Kidney (tissue), 14 donors: ENCODE data around the gene VSNL1. TPM values are rescaled to one million over a fixed set of nuclear protein-coding genes. Genes with fewer than 3 reads are reported as not detected.

ENCODE experiments used
- DNase-seq, 5 donors: peaks; one replicate each; pipeline ENCODE4 v3.0.0-alpha.2; 2013 to 2020
- FAIRE-seq: peaks from 2 replicates; lab custom pipeline; 2012; peaks lifted over from hg19 to GRCh38; lab: Jason Lieb, UNC
- H3K27ac ChIP-seq, 2 donors: one replicate each; pipeline ENCODE4 v1.7.0; 2013; ENCODE audit warnings: low read depth in 2 of 2, low read length in 2 of 2, inconsistent platforms in 1 of 2
- H3K27me3 ChIP-seq: one replicate; pipeline ENCODE4 v1.7.1; 2013; ENCODE audit warnings: low read length, inconsistent platforms; ENCODE audit not compliant: control insufficient read depth, insufficient read depth
- H3K36me3 ChIP-seq, 3 donors: one replicate each; pipeline versions ENCODE4 v1.7.0 to v1.7.1; 2013; ENCODE audit warnings: low read length in 3 of 3, control low read depth in 1 of 3, inconsistent platforms in 1 of 3; ENCODE audit not compliant: insufficient read depth in 3 of 3, control insufficient read depth in 2 of 3
- H3K4me1 ChIP-seq, 3 donors: one replicate each; pipeline versions ENCODE4 v1.7.0 to v1.7.1; 2013; ENCODE audit warnings: low read length in 3 of 3, inconsistent platforms in 1 of 3, low read depth in 1 of 3; ENCODE audit not compliant: control insufficient read depth in 2 of 3, insufficient read depth in 2 of 3
- H3K4me3 ChIP-seq, 3 donors: one replicate each; pipeline versions ENCODE4 v1.7.0 to v1.8.1; 2013; ENCODE audit warnings: low read length in 3 of 3, control low read depth in 1 of 3, inconsistent platforms in 1 of 3
- H3K9ac ChIP-seq, 3 donors: one replicate each; pipeline versions ENCODE4 v1.7.0 to v1.7.1; 2013; ENCODE audit warnings: low read length in 3 of 3, control low read depth in 1 of 3, inconsistent platforms in 1 of 3
- H3K9me3 ChIP-seq, 3 donors: one replicate each; pipeline versions ENCODE4 v1.7.0 to v1.7.1; 2013; ENCODE audit warnings: low read length in 3 of 3, control low read depth in 1 of 3, inconsistent platforms in 1 of 3; ENCODE audit not compliant: control insufficient read depth in 2 of 3, insufficient read depth in 1 of 3
- intact Hi-C: fragments of 100-400 bp; cut with DNase I; formaldehyde crosslinking; loops from one replicate; pipeline ENCODE4 v1.11.1; 2022
- polyA plus RNA-seq: library from polyadenylated mRNA; stranded (reverse); fragments of 350-450 nt; fragmentation: Illumina TruSeq; extraction: RNeasy Lipid Tissue Mini Kit (QIAGEN cat#74804); gene quantifications from one replicate; pipeline ENCODE4 v1.2.3, GENCODE V29; 2014; ENCODE audit warnings: low read depth, low replicate concordance; ENCODE audit not compliant: insufficient read depth
- total RNA-seq: library from RNA; stranded (reverse); fragmentation: NEBNext Ultra II Directional; extraction: Animal tissue kit (Norgen Biotek cat#: 25700); gene quantifications from one replicate; pipeline ENCODE4 v1.2.1, GENCODE V29; 2021
- TF ChIP-seq, protein P1 (sequence below): IDR thresholded peaks from 3 replicates; pipeline ENCODE4 v1.5.1; 2012; ENCODE audit warnings: mild to moderate bottlenecking, moderate library complexity, borderline replicate concordance; ENCODE audit not compliant: insufficient read depth; ENCODE audit errors: extremely low read depth
- donor health status: control.
- donor health status: control.
- donor health status: control.
- donor health status: control.
- donor health status: control.
- donor health status: DM: yes; HTN: yes; CAD: no.
- donor health status: Normal renal cell carcinoma (clear cell type).

Gene VSNL1
- total and polyA plus RNA-seq, 2 donors from 2014 or later = 0.44 to 1.0 TPM

GRCh38 chr2:17626986-17627385 is 86.5 kb downstream of the VSNL1 start:
- peaks cover 0 to 2% (median 0%) of the 10 kb centered on the region in 3 donors for H3K9me3 ChIP-seq
- no peak overlapping the region for H3K27ac ChIP-seq
- H3K27me3 ChIP-seq = no peaks in the 10 kb centered on the region
- H3K4me1 ChIP-seq = no peaks in the 10 kb centered on the region
- H3K36me3 ChIP-seq = no peaks in the 10 kb centered on the region
- TF ChIP-seq, protein P1, sequence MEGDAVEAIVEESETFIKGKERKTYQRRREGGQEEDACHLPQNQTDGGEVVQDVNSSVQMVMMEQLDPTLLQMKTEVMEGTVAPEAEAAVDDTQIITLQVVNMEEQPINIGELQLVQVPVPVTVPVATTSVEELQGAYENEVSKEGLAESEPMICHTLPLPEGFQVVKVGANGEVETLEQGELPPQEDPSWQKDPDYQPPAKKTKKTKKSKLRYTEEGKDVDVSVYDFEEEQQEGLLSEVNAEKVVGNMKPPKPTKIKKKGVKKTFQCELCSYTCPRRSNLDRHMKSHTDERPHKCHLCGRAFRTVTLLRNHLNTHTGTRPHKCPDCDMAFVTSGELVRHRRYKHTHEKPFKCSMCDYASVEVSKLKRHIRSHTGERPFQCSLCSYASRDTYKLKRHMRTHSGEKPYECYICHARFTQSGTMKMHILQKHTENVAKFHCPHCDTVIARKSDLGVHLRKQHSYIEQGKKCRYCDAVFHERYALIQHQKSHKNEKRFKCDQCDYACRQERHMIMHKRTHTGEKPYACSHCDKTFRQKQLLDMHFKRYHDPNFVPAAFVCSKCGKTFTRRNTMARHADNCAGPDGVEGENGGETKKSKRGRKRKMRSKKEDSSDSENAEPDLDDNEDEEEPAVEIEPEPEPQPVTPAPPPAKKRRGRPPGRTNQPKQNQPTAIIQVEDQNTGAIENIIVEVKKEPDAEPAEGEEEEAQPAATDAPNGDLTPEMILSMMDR = no peak
- DNase-seq = no peak
- no peak for FAIRE-seq
- intact Hi-C loops = no loop called here
- H3K4me3 ChIP-seq = no peak overlapping the region
- H3K9ac ChIP-seq = no peak overlapping the region

DNA sequence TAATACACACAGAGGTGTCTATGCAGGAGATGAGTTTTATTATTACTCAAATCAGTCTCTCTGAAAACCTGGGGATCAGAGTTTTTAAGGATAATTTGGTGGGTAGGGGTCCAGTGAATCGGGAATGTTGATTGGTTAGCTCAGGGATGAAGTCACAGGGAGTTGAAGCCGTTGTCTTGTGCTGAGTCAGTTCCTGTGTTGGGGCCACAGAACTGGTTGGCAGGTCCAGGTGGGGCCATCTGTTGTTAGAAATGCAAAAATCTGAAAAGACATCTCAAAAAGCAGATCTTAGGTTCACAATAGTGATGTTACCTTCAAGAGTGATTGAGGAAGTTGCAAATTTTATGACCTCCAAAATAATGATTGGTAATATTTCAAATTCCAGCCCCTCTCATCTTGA is 86.9 kb downstream of the VSNL1 start:
- Histone ChIP-seq H3K9ac (no peak overlapping the region), H3K4me3 (no peak overlapping the region), H3K27ac (no peak overlapping the region), H3K27me3 (no peaks in the 10 kb centered on the region), H3K36me3 (no peaks in the 10 kb centered on the region), H3K4me1 (no peaks in the 10 kb centered on the region), H3K9me3 (peaks cover 0 to 2% (median 0%) of the 10 kb centered on the region in 3 donors)
- FAIRE-seq (no peak), DNase-seq (no peak)
- intact Hi-C loops = no loop called here
- TF ChIP-seq, protein P1 = no peak

DNA sequence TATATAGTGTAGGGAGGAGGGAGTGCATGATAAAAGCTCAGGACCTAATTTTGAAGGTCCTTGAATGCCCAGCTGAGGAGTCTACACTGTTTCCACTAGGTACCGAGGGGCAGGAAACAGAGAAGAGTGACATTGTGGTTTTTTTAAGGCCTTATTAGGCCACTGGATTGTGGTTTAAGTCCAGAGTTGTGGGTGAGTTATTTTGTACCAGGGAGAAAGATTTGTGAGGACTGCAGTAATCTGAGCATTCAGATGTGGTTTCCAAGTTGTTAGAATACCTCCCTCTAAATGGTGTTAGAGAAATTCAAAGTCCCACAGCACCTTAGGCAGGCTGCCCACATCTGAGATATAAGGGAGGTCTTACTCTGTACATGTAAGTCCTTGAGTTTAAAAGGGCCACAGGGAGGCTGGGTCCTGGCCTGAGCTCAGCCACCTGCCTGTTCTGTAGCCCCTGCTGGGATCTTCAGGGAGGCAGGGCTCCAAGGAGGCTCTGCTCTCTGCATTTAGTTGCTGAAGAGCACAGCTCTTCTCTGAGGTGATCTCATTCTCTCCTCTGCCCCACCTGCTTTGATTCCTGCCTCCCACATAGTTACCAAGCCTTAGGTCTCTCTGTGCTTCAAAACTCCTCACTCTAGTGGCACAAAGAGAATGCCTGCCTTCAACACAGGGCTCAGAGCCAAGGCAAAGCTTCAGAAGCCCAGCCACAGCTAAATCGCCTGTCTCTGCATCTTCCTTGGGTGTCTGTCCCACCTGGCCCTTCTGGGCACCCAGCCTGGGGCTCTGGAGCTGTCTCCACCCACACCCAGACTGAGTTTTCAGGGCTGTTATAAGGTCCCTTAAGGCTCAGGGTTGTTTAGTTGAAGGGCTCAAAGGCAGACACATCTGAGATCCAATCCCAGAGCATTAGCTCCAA is 88.1 kb downstream of the VSNL1 start:
- Histone ChIP-seq H3K9me3 (peaks cover 0 to 2% (median 0%) of the 10 kb centered on the region in 3 donors), H3K36me3 (no peaks in the 10 kb centered on the region), H3K4me3 (no peak overlapping the region), H3K27ac (no peak overlapping the region), H3K27me3 (no peaks in the 10 kb centered on the region), H3K9ac (no peak overlapping the region), H3K4me1 (no peaks in the 10 kb centered on the region)
- intact Hi-C loops = no loop called here
- FAIRE-seq (no peak), DNase-seq (no peak)
- TF ChIP-seq, protein P1 = no peak
